Gastroesophageal sphincter (tissue), 3 donors: ENCODE measurements around the gene MYO9A.

Experiments
- EP300 ChIP-seq: sonication (generic); formaldehyde crosslinking; IDR thresholded peaks from one replicate; pipeline ENCODE4 v1.6.1; 2017; ENCODE audit warnings: antibody characterized with exemption, mild to moderate bottlenecking
- POLR2A ChIP-seq, 2 donors: fragments of 450-650 bp; IDR thresholded peaks; one replicate each; pipeline ENCODE4 v1.6.1; 2017; ENCODE audit warnings: antibody characterized with exemption in 2 of 2, mild to moderate bottlenecking in 2 of 2, moderate library complexity in 1 of 2
- POLR2AphosphoS5 ChIP-seq: sonication (generic); formaldehyde crosslinking; IDR thresholded peaks from one replicate; pipeline ENCODE4 v1.6.1; 2017; ENCODE audit warnings: antibody characterized with exemption
- TF ChIP-seq, protein P1 (sequence below), 4 experiments: fragments of 200-600 bp in 2 of 4; fragments of 450-650 bp in 2 of 4; sonication (generic) in 1 of 4; IDR thresholded peaks; one replicate each; pipeline ENCODE4 v1.5.1; 2017 to 2019; ENCODE audit warnings: antibody characterized with exemption in 4 of 4, mild to moderate bottlenecking in 2 of 4, moderate library complexity in 2 of 4

DNA sequence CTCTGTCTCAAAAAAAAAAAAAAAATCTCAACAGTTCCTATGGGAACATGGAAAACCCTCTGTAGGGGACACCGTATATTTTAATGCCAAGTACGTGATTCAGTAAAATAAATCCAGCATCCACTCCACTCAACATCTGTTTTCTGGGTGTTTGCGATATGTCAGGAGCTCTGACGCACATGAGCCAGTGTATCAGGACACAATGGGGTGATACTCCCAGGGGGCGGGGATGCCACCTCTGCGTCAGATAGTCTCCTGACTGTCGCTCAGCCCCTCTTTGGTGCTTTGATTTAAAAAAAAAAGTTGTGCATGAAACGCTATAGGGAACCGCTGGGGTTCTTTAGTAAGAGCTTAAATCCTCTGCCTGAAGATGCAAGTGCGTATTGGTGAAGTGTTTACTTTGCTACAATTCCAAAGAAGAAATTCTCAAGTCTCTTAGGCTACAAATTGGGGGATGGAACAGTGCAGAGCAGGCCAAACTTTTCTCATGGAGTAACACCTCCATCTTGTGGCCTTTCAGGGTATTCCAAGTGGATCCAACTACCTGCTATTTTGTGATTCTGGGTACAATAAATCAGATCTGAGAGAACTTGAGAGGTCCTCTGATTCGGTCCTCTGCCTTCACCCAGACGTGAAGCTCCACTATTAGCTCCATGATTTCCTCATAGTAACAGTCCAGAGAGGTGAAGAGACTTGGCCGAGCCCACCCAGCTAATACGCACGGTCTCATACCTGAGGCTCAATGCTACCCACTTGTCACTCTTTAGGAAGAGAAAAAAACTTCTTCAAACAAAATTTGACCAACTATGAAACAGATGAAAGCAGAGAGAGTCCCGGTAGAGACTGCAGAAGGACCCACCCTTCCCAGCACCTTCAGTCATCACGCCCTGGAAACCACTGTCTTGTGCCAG, 316.9 kb downstream of the MYO9A start:
- TF ChIP-seq, protein P1, sequence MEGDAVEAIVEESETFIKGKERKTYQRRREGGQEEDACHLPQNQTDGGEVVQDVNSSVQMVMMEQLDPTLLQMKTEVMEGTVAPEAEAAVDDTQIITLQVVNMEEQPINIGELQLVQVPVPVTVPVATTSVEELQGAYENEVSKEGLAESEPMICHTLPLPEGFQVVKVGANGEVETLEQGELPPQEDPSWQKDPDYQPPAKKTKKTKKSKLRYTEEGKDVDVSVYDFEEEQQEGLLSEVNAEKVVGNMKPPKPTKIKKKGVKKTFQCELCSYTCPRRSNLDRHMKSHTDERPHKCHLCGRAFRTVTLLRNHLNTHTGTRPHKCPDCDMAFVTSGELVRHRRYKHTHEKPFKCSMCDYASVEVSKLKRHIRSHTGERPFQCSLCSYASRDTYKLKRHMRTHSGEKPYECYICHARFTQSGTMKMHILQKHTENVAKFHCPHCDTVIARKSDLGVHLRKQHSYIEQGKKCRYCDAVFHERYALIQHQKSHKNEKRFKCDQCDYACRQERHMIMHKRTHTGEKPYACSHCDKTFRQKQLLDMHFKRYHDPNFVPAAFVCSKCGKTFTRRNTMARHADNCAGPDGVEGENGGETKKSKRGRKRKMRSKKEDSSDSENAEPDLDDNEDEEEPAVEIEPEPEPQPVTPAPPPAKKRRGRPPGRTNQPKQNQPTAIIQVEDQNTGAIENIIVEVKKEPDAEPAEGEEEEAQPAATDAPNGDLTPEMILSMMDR (IDR thresholded peaks at IDR 0.05): peak in 3 of 4 experiments; percentile 87 to 91 (median 89)
- TF ChIP-seq EP300 (no peak), POLR2A (IDR thresholded peaks at IDR 0.05) (no peak), POLR2AphosphoS5 (no peak)
